ENCODE results near the gene ZNF714.

DNA sequence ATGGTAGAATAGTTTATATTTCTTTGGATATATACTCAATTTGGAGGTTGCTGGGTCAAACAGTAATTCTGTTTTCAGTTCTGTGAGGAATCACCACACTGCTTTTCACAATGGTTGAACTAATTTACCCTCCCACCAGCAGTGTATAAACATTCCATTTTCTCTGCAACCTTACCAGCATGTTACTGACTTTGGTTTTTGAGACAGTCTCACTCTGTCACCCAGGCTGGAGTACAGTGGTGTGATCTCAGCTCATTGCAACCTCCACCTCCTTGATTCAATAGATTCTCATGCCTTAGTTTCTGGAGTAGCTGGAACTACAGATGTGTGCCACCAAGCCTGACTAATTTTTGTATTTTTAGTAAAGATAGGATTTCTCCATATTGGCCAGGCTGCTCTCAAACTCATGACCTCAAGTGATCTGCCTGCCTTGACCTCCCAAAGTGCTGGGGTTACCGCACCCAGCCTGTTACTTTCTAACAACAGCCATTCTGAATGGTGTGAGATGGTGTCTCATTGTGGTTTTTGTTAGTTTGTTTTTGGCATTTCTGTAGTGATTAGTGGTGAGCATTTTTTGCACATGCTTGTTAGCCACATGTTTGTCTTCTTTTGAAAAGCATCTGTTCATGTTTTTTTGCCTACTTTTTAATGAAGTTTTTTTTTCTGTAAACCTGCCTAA, 12.5 kb downstream of the ZNF714 start:
- TF ChIP-seq GLIS3 (CRISPR knock-in tag; IDR thresholded peaks at IDR 0.05) (no peak), ISL1 (CRISPR knock-in tag; IDR thresholded peaks at IDR 0.05) (no peak), ZC3H10 (CRISPR knock-in tag; IDR thresholded peaks at IDR 0.05) (no peak), ARNTL (CRISPR knock-in tag; IDR thresholded peaks at IDR 0.05; ENCODE audit: borderline replicate concordance, low read depth) (no peak), TOX (CRISPR knock-in tag; IDR thresholded peaks at IDR 0.05; ENCODE audit: borderline replicate concordance) (no peak), CREB5 (CRISPR knock-in tag; IDR thresholded peaks at IDR 0.05; ENCODE audit: low read depth) (no peak), ZFP3 (CRISPR knock-in tag; IDR thresholded peaks at IDR 0.05) (no peak), ZNF8 (CRISPR knock-in tag; IDR thresholded peaks at IDR 0.05) (no peak), ESRRG (CRISPR knock-in tag; IDR thresholded peaks at IDR 0.05) (no peak), CSDC2 (CRISPR knock-in tag; IDR thresholded peaks at IDR 0.05) (no peak), TSHZ2 (CRISPR knock-in tag; IDR thresholded peaks at IDR 0.05) (no peak)
- TF ChIP-seq, protein P1, sequence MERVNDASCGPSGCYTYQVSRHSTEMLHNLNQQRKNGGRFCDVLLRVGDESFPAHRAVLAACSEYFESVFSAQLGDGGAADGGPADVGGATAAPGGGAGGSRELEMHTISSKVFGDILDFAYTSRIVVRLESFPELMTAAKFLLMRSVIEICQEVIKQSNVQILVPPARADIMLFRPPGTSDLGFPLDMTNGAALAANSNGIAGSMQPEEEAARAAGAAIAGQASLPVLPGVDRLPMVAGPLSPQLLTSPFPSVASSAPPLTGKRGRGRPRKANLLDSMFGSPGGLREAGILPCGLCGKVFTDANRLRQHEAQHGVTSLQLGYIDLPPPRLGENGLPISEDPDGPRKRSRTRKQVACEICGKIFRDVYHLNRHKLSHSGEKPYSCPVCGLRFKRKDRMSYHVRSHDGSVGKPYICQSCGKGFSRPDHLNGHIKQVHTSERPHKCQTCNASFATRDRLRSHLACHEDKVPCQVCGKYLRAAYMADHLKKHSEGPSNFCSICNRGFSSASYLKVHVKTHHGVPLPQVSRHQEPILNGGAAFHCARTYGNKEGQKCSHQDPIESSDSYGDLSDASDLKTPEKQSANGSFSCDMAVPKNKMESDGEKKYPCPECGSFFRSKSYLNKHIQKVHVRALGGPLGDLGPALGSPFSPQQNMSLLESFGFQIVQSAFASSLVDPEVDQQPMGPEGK (CRISPR knock-in tag; IDR thresholded peaks at IDR 0.05; ENCODE audit: borderline replicate concordance): no peak
- TF ChIP-seq, protein P2, sequence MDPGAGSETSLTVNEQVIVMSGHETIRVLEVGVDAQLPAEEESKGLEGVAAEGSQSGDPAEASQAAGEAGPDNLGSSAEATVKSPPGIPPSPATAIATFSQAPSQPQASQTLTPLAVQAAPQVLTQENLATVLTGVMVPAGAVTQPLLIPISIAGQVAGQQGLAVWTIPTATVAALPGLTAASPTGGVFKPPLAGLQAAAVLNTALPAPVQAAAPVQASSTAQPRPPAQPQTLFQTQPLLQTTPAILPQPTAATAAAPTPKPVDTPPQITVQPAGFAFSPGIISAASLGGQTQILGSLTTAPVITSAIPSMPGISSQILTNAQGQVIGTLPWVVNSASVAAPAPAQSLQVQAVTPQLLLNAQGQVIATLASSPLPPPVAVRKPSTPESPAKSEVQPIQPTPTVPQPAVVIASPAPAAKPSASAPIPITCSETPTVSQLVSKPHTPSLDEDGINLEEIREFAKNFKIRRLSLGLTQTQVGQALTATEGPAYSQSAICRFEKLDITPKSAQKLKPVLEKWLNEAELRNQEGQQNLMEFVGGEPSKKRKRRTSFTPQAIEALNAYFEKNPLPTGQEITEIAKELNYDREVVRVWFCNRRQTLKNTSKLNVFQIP (CRISPR knock-in tag; IDR thresholded peaks at IDR 0.05; ENCODE audit: borderline replicate concordance, low read depth): no peak
